ENCODE measurements around the gene ACP1.

The ACP1 gene

GRCh38 chr2:281381-281780, 16.6 kb downstream of the ACP1 start:
- H3K27me3 ChIP-seq (ENCODE audit: control insufficient read depth, insufficient read depth, low read length) = peaks cover 17% of the 10 kb centered on the region
- H3K9ac ChIP-seq (ENCODE audit: low read depth, low read length) = no peak overlapping the region
- H3K36me3 ChIP-seq (ENCODE audit: control insufficient read depth, insufficient read depth, low read length) = peaks cover 63% of the 10 kb centered on the region
- no peaks in the 10 kb centered on the region for H3K9me3 ChIP-seq (ENCODE audit: control insufficient read depth, insufficient read depth, low read length)
- H3K4me3 ChIP-seq (ENCODE audit: low read depth, low read length) = no peak overlapping the region
- H3K27ac ChIP-seq (ENCODE audit: low read depth, low read length) = no peak overlapping the region
- H3K4me1 ChIP-seq (ENCODE audit: control insufficient read depth, insufficient read depth, low read length) = peaks cover 35% of the 10 kb centered on the region

GRCh38 chr2:282371-283263, 17.9 kb downstream of the ACP1 start:
- Histone ChIP-seq H3K27ac (ENCODE audit: low read depth, low read length) (no peak overlapping the region), H3K4me1 (ENCODE audit: control insufficient read depth, insufficient read depth, low read length) (peaks cover 40% of the 10 kb centered on the region), H3K9me3 (ENCODE audit: control insufficient read depth, insufficient read depth, low read length) (no peaks in the 10 kb centered on the region), H3K4me3 (ENCODE audit: low read depth, low read length) (no peak overlapping the region), H3K9ac (ENCODE audit: low read depth, low read length) (no peak overlapping the region), H3K27me3 (ENCODE audit: control insufficient read depth, insufficient read depth, low read length) (peaks cover 28% of the 10 kb centered on the region), H3K36me3 (ENCODE audit: control insufficient read depth, insufficient read depth, low read length) (peaks cover 51% of the 10 kb centered on the region)

GRCh38 chr2:283996-284794, 19.4 kb downstream of the ACP1 start:
- H3K27ac ChIP-seq (ENCODE audit: low read depth, low read length) = peak overlapping the region; percentile 81
- H3K9me3 ChIP-seq (ENCODE audit: control insufficient read depth, insufficient read depth, low read length) = no peaks in the 10 kb centered on the region
- H3K4me3 ChIP-seq (ENCODE audit: low read depth, low read length) = 0 out of 2 replicates have a peak overlapping the region, but pooled peaks have one; percentile 9
- H3K36me3 ChIP-seq (ENCODE audit: control insufficient read depth, insufficient read depth, low read length) = peaks cover 35% of the 10 kb centered on the region
- no peak overlapping the region for H3K9ac ChIP-seq (ENCODE audit: low read depth, low read length)
- H3K27me3 ChIP-seq (ENCODE audit: control insufficient read depth, insufficient read depth, low read length) = peaks cover 38% of the 10 kb centered on the region
- peaks cover 40% of the 10 kb centered on the region for H3K4me1 ChIP-seq (ENCODE audit: control insufficient read depth, insufficient read depth, low read length)

GRCh38 chr2:284896-285492, 20.2 kb downstream of the ACP1 start:
- Histone ChIP-seq H3K4me3 (ENCODE audit: low read depth, low read length) (peak overlapping the region; percentile 42; the same call in 1 of the 2 replicates), H3K27ac (ENCODE audit: low read depth, low read length) (peak overlapping the region; percentile 84), H3K27me3 (ENCODE audit: control insufficient read depth, insufficient read depth, low read length) (peaks cover 46% of the 10 kb centered on the region)

GRCh38 chr2:285531-285930, 20.8 kb downstream of the ACP1 start:
- peaks cover 51% of the 10 kb centered on the region for H3K27me3 ChIP-seq (ENCODE audit: control insufficient read depth, insufficient read depth, low read length)
- no peaks in the 10 kb centered on the region for H3K9me3 ChIP-seq (ENCODE audit: control insufficient read depth, insufficient read depth, low read length)
- peak overlapping the region; percentile 42 for H3K4me3 ChIP-seq (ENCODE audit: low read depth, low read length)
- peaks cover 22% of the 10 kb centered on the region for H3K36me3 ChIP-seq (ENCODE audit: control insufficient read depth, insufficient read depth, low read length)
- peaks cover 40% of the 10 kb centered on the region for H3K4me1 ChIP-seq (ENCODE audit: control insufficient read depth, insufficient read depth, low read length)
- peak overlapping the region; percentile 84 for H3K27ac ChIP-seq (ENCODE audit: low read depth, low read length)
- H3K9ac ChIP-seq (ENCODE audit: low read depth, low read length) = peak overlapping the region; percentile 35; the same call in 1 of the 2 replicates

More at GRCh38 chr2:284896-285492, 20.2 kb downstream of the ACP1 start:
- Histone ChIP-seq H3K9me3 (ENCODE audit: control insufficient read depth, insufficient read depth, low read length) (no peaks in the 10 kb centered on the region), H3K4me1 (ENCODE audit: control insufficient read depth, insufficient read depth, low read length) (peaks cover 40% of the 10 kb centered on the region), H3K36me3 (ENCODE audit: control insufficient read depth, insufficient read depth, low read length) (peaks cover 27% of the 10 kb centered on the region), H3K9ac (ENCODE audit: low read depth, low read length) (peak overlapping the region; percentile 35; the same call in 1 of the 2 replicates)

DNA sequence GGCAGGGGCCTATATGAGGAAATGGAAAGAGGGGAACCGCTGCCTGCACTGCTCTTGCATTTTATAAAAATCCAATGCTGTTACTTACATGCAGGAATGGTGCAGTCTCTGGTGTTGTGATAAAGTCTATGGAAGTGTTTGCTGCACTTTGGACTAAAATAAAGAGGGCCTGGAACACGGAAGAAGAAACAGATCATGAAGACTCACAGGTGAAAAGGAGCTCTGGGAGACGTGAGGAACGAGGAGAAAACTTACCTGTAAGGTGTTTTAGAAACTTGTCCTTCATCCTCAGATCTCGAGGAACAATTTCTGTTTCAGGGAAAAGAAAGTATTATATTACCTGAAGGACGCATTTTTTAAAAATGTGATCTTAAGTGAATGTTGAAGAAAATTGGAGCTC, 21.3 kb downstream of the ACP1 start:
- H3K27me3 ChIP-seq (ENCODE audit: control insufficient read depth, insufficient read depth, low read length) = peaks cover 56% of the 10 kb centered on the region
- peaks cover 40% of the 10 kb centered on the region for H3K4me1 ChIP-seq (ENCODE audit: control insufficient read depth, insufficient read depth, low read length)
- H3K27ac ChIP-seq (ENCODE audit: low read depth, low read length) = peak overlapping the region; percentile 67
- peak overlapping the region; percentile 42 for H3K4me3 ChIP-seq (ENCODE audit: low read depth, low read length)
- H3K36me3 ChIP-seq (ENCODE audit: control insufficient read depth, insufficient read depth, low read length) = peaks cover 17% of the 10 kb centered on the region
- H3K9me3 ChIP-seq (ENCODE audit: control insufficient read depth, insufficient read depth, low read length) = no peaks in the 10 kb centered on the region
- H3K9ac ChIP-seq (ENCODE audit: low read depth, low read length) = 0 out of 2 replicates have a peak overlapping the region, but pooled peaks have one; percentile 5

- no peak overlapping the region for H3K9ac ChIP-seq (ENCODE audit: low read depth, low read length)
- H3K27ac ChIP-seq (ENCODE audit: low read depth, low read length) = no peak overlapping the region
- H3K4me1 ChIP-seq (ENCODE audit: control insufficient read depth, insufficient read depth, low read length) = peaks cover 40% of the 10 kb centered on the region
- H3K27me3 ChIP-seq (ENCODE audit: control insufficient read depth, insufficient read depth, low read length) = peaks cover 64% of the 10 kb centered on the region
- peak overlapping the region; percentile 56 for H3K4me3 ChIP-seq (ENCODE audit: low read depth, low read length)
- no peaks in the 10 kb centered on the region for H3K9me3 ChIP-seq (ENCODE audit: control insufficient read depth, insufficient read depth, low read length)
- peaks cover 9% of the 10 kb centered on the region for H3K36me3 ChIP-seq (ENCODE audit: control insufficient read depth, insufficient read depth, low read length)
Observed at GRCh38 chr2:286774-287392, 22.1 kb downstream of the ACP1 start.

- Histone ChIP-seq H3K4me1 (ENCODE audit: control insufficient read depth, insufficient read depth, low read length) (peaks cover 40% of the 10 kb centered on the region), H3K4me3 (ENCODE audit: low read depth, low read length) (peak overlapping the region; percentile 56), H3K27me3 (ENCODE audit: control insufficient read depth, insufficient read depth, low read length) (peaks cover 69% of the 10 kb centered on the region), H3K9ac (ENCODE audit: low read depth, low read length) (no peak overlapping the region), H3K9me3 (ENCODE audit: control insufficient read depth, insufficient read depth, low read length) (no peaks in the 10 kb centered on the region), H3K36me3 (ENCODE audit: control insufficient read depth, insufficient read depth, low read length) (peaks cover 3% of the 10 kb centered on the region; the same call in 1 of the 2 replicates), H3K27ac (ENCODE audit: low read depth, low read length) (no peak overlapping the region)
Observed at GRCh38 chr2:287471-287885, 22.7 kb downstream of the ACP1 start.

GRCh38 chr2:287911-288757, 23.4 kb downstream of the ACP1 start, which contains the start of gene ALKAL2:
TSS of gene ALKAL2 (minus strand) at chr2:288091. CDS start at chr2:287835, 256 bp downstream.
- H3K27ac ChIP-seq (ENCODE audit: low read depth, low read length) = no peak within 1 kb of the TSS
- H3K27me3 ChIP-seq (ENCODE audit: control insufficient read depth, insufficient read depth, low read length) = peaks cover 70% of the 10 kb centered on the region
- H3K9me3 ChIP-seq (ENCODE audit: control insufficient read depth, insufficient read depth, low read length) = no peaks in the 10 kb centered on the region
- H3K36me3 ChIP-seq (ENCODE audit: control insufficient read depth, insufficient read depth, low read length) = no peaks in the 10 kb centered on the region
- no peak within 1 kb of the TSS; the same call in 1 of the 2 replicates for H3K9ac ChIP-seq (ENCODE audit: low read depth, low read length)
- peak within 1 kb of the TSS; percentile 66 for H3K4me3 ChIP-seq (ENCODE audit: low read depth, low read length)
- H3K4me1 ChIP-seq (ENCODE audit: control insufficient read depth, insufficient read depth, low read length) = peaks cover 37% of the 10 kb centered on the region
